Upper lobe of left lung (tissue), 4 donors: ENCODE measurements around the gene SMCHD1.
"Not testable (repeated sequence)": the region's sequence is repeated elsewhere in the genome, so short reads cannot be mapped to it uniquely, and the experiment has no call there.

ENCODE experiments used
- CTCF ChIP-seq, 6 experiments: fragments of 450-650 bp in 4 of 6; fragments of 200-600 bp in 2 of 6; sonication (generic) in 2 of 6; IDR thresholded peaks; one replicate each; pipeline ENCODE4 v1.5.1; 2016 to 2019; ENCODE audit warnings: antibody characterized with exemption in 6 of 6
- POLR2AphosphoS5 ChIP-seq, 2 donors: sonication (generic); formaldehyde crosslinking; IDR thresholded peaks; one replicate each; pipeline ENCODE4 v1.5.1; 2017; ENCODE audit warnings: antibody characterized with exemption in 2 of 2

GRCh38 chr18:2662288-2662687 lies 6.8 kb downstream of the SMCHD1 start:
- TF ChIP-seq CTCF, POLR2AphosphoS5 (IDR thresholded peaks at IDR 0.05): not testable (repeated sequence)
